Tibial artery (tissue), 4 donors: Measurements from ENCODE around the gene CHD9.

Experiments used
- DNase-seq, 2 donors: peaks; one replicate each; pipeline ENCODE4 v3.0.0-alpha.2; 2019
- H3K27ac ChIP-seq, 2 donors: fragments of 200-600 bp; sonication (generic) in 1 of 2; 1 replicate in 1 of 2; 2 replicates in 1 of 2; pipeline ENCODE4 v1.5.1; 2018 to 2019; ENCODE audit warnings: mild to moderate bottlenecking in 1 of 2
- H3K27me3 ChIP-seq, 2 donors: fragments of 200-600 bp; sonication (generic) in 1 of 2; one replicate each; pipeline versions ENCODE4 v1.5.1 to v1.6.0; 2016 to 2019
- H3K36me3 ChIP-seq, 3 donors: fragments of 200-600 bp; sonication (generic) in 2 of 3; one replicate each; pipeline ENCODE4 v1.5.1; 2016 to 2019; ENCODE audit warnings: mild to moderate bottlenecking in 2 of 3
- H3K4me1 ChIP-seq, 4 donors: fragments of 200-600 bp; sonication (generic) in 2 of 4; 1 replicate in 3 of 4; 2 replicates in 1 of 4; pipeline ENCODE4 v1.5.1; 2016 to 2019
- H3K4me3 ChIP-seq, 2 donors: fragments of 200-600 bp; sonication (generic) in 1 of 2; 1 replicate in 1 of 2; 2 replicates in 1 of 2; pipeline ENCODE4 v1.5.1; 2018 to 2019; ENCODE audit warnings: mild to moderate bottlenecking in 2 of 2
- H3K9me3 ChIP-seq, 3 donors: fragments of 200-600 bp; sonication (generic) in 1 of 3; one replicate each; pipeline ENCODE4 v1.5.1; 2016 to 2019
- CTCF ChIP-seq, 2 experiments: fragments of 200-600 bp in 1 of 2; fragments of 450-650 bp in 1 of 2; IDR thresholded peaks; one replicate each; pipeline ENCODE4 v1.5.1; 2017 to 2019; ENCODE audit warnings: antibody characterized with exemption in 2 of 2, mild to moderate bottlenecking in 1 of 2, moderate library complexity in 1 of 2
- intact Hi-C: fragments of 100-400 bp; cut with DNase I; formaldehyde crosslinking; loops from one replicate; pipeline ENCODE4 v1.15.0; 2023; ENCODE audit warnings: low total_unique reads

CHD9 gene

GRCh38 chr16:53052519-53053501, 2.0 kb upstream of the CHD9 start, which contains the start of gene CHD9NB:
TSS of gene CHD9NB (minus strand) at chr16:53052897. CDS start at chr16:53044158, 8,739 bp downstream.
- intact Hi-C loops, result loop anchor here (10.0 kb wide), 1 partner anchor 152 kb away; no protein-coding TSS in a partner anchor

GRCh38 chr16:53053967-53054669, 673 bp upstream of the CHD9 start:
- DNase-seq, result peak; percentile 47 to 72
- no peak for TF ChIP-seq CTCF (IDR thresholded peaks at IDR 0.05)

More at GRCh38 chr16:53052519-53053501, 2.0 kb upstream of the CHD9 start, which contains the start of gene CHD9NB:
- Histone ChIP-seq H3K36me3 (no peaks in the 10 kb centered on the region), H3K27ac (no peak within 1 kb of the TSS), H3K4me3 (no peak within 1 kb of the TSS), H3K9me3 (no peaks in the 10 kb centered on the region), H3K4me1 (peaks cover 0 to 36% (median 10%) of the 10 kb centered on the region in 4 donors), H3K27me3 (no peaks in the 10 kb centered on the region)
- no peak for DNase-seq
- TF ChIP-seq CTCF (IDR thresholded peaks at IDR 0.05), result no peak

GRCh38 chr16:53055541-53056391, 975 bp downstream of the CHD9 start:
- H3K9me3 ChIP-seq, result no peaks in the 10 kb centered on the region
- no peaks in the 10 kb centered on the region for H3K27me3 ChIP-seq
- intact Hi-C loops, result loop anchor here (2.0 to 10.0 kb wide), 3 partner anchors 75 to 149 kb away; no protein-coding TSS in a partner anchor
- peak in 1 of 2 donors; percentile 45 for DNase-seq
- no peaks in the 10 kb centered on the region for H3K36me3 ChIP-seq
- peak overlapping the region; percentile 59 to 68 for H3K4me3 ChIP-seq
- no peak for TF ChIP-seq CTCF (IDR thresholded peaks at IDR 0.05)
- H3K27ac ChIP-seq, result peak overlapping the region; percentile 76 to 88
- peaks cover 0 to 36% (median 12%) of the 10 kb centered on the region in 4 donors for H3K4me1 ChIP-seq

More at GRCh38 chr16:53053967-53054669, 673 bp upstream of the CHD9 start:
- no peaks in the 10 kb centered on the region for H3K9me3 ChIP-seq
- no peaks in the 10 kb centered on the region for H3K27me3 ChIP-seq
- intact Hi-C loops, result loop anchor here (2.0 to 10.0 kb wide), 2 partner anchors 77 to 151 kb away; no protein-coding TSS in a partner anchor
- peaks cover 0 to 36% (median 12%) of the 10 kb centered on the region in 4 donors for H3K4me1 ChIP-seq
- peak overlapping the region; percentile 76 to 88 for H3K27ac ChIP-seq
- H3K36me3 ChIP-seq, result no peaks in the 10 kb centered on the region
- H3K4me3 ChIP-seq, result peak overlapping the region; percentile 59 to 68

GRCh38 chr16:53056392-53056881, 1.6 kb downstream of the CHD9 start:
- no peak for TF ChIP-seq CTCF (IDR thresholded peaks at IDR 0.05)
- intact Hi-C loops, result loop anchor here (5.0 to 10.0 kb wide), 2 partner anchors 106 to 148 kb away; no protein-coding TSS in a partner anchor
- Histone ChIP-seq H3K36me3 (no peaks in the 10 kb centered on the region), H3K4me3 (no peak overlapping the region), H3K4me1 (peaks cover 0 to 37% (median 12%) of the 10 kb centered on the region in 4 donors), H3K27me3 (no peaks in the 10 kb centered on the region), H3K9me3 (no peaks in the 10 kb centered on the region), H3K27ac (peak overlapping the region; percentile 76 to 88)
- peak in 1 of 2 donors; percentile 52 for DNase-seq
